ENCODE measurements around the gene RALY. TPM values are rescaled to one million over a fixed set of nuclear protein-coding genes. Genes with fewer than 3 reads are reported as not detected.
A peak's percentile ranks its signal among the peaks of the same experiment; 100 is the strongest.

RALY gene
- total and polyA plus RNA-seq, 4 experiments from 2014 or later: 112 to 218 (median 153) TPM

DNA sequence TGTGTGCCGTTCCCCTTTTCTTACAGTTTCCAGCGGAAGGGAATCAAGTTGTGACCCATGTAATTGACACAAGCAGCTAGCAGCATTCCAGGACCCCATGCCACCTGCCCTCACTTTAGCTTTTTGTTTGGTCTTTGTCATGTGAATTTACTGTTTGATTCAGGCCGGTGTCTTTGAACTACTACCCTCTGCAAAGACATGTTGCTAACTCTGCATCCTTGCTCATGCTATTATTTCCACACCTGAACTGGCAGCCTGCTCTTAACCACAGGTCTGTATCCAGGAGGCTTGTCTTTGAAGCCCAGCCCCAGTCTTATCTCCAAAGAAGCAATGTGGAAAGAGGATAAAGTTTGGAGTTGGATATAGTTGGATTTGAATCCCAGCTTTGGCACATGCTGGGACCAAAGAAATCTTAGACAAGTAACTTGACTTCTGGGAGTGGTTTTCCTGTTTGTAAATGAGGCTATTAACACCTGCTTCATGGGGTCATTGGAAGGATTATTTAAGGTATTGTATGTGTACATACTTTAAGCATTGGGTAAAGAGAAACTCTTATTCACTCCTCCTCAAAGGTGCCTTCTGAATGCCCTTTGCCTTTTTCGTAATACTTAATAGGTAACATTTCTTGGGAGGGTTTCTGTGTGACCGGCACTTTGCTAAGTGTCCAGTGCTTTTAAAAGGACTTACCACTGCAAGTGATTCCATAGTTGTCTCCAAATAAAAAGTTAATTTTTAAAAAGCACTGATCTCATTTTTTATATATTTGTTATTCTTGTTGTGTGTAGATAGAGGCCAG lies 52.4 kb downstream of the RALY start:
- POLR2A ChIA-PET (ENCODE audit: partially characterized antibody): no interaction called here
- H3K36me3 Mint-ChIP-seq: peaks cover 0 to 33% of the 10 kb centered on the region in 2 donors
- DNase-seq: no peak
- CTCF ChIA-PET (ENCODE audit: partially characterized antibody): no interaction called here
- peak overlapping the region in 5 of 7 donors; percentile 33 to 71 (median 39) for H3K27ac Mint-ChIP-seq
- H3K27me3 Mint-ChIP-seq: no peaks in the 10 kb centered on the region
- intact Hi-C loops (cut with micrococcal nuclease): no loop called here
- no peaks in the 10 kb centered on the region for H3K9me3 Mint-ChIP-seq
- Histone ChIP-seq H3K4me1 (ENCODE audit: insufficient read depth, low read length) (peaks cover 56% of the 10 kb centered on the region), H3K4me3 (ENCODE audit: low read length in 2 of 2) (no peak overlapping the region), H3K9me3 (ENCODE audit: control insufficient read depth in 1 of 2, low read length in 2 of 2) (no peaks in the 10 kb centered on the region), H3K27ac (ENCODE audit: low read depth, low read length) (no peak overlapping the region), H3K27me3 (ENCODE audit: insufficient read depth, low read length) (no peaks in the 10 kb centered on the region), H3K36me3 (ENCODE audit: insufficient read depth, low read length) (no peaks in the 10 kb centered on the region)
- H3K4me1 Mint-ChIP-seq: peaks cover 69 to 97% (median 82%) of the 10 kb centered on the region in 4 donors
- H3K4me3 Mint-ChIP-seq: no peak overlapping the region

- peaks cover 58% of the 10 kb centered on the region for H3K4me1 ChIP-seq (ENCODE audit: insufficient read depth, low read length)
Observed at GRCh38 chr20:34047010-34047687, 53.4 kb downstream of the RALY start.

GRCh38 chr20:34047917-34048316 lies 54.2 kb downstream of the RALY start:
- Mint-ChIP-seq H3K9me3 (no peaks in the 10 kb centered on the region), H3K4me1 (peaks cover 64 to 97% (median 82%) of the 10 kb centered on the region in 4 donors), H3K27me3 (no peaks in the 10 kb centered on the region), H3K27ac (peak overlapping the region in 4 of 7 donors; percentile 17 to 70 (median 42)), H3K36me3 (peaks cover 0 to 29% of the 10 kb centered on the region in 2 donors), H3K4me3 (no peak overlapping the region)
- H3K27me3 ChIP-seq (ENCODE audit: insufficient read depth, low read length): no peaks in the 10 kb centered on the region
- no peaks in the 10 kb centered on the region for H3K9me3 ChIP-seq (ENCODE audit: control insufficient read depth in 1 of 2, low read length in 2 of 2)
- intact Hi-C loops (cut with micrococcal nuclease): no loop called here
- ChIA-PET POLR2A (ENCODE audit: partially characterized antibody) (interaction anchor here (1.0 kb wide), 1 partner anchor 65 kb away, joined by 3 read pairs; no protein-coding TSS in a partner anchor), CTCF (ENCODE audit: partially characterized antibody) (no interaction called here)
- no peaks in the 10 kb centered on the region for H3K36me3 ChIP-seq (ENCODE audit: insufficient read depth, low read length)
- no peak for DNase-seq
- H3K4me1 ChIP-seq (ENCODE audit: insufficient read depth, low read length): peaks cover 62% of the 10 kb centered on the region
- no peak overlapping the region for H3K27ac ChIP-seq (ENCODE audit: low read depth, low read length)
- H3K4me3 ChIP-seq (ENCODE audit: low read length in 2 of 2): no peak overlapping the region

More at GRCh38 chr20:34047010-34047687, 53.4 kb downstream of the RALY start:
- intact Hi-C loops (cut with micrococcal nuclease): no loop called here
- H3K27me3 ChIP-seq (ENCODE audit: insufficient read depth, low read length): no peaks in the 10 kb centered on the region
- POLR2A ChIA-PET (ENCODE audit: partially characterized antibody): interaction anchor here (1.0 kb wide), 1 partner anchor 66 kb away, joined by 3 read pairs; no protein-coding TSS in a partner anchor
- H3K27ac ChIP-seq (ENCODE audit: low read depth, low read length): no peak overlapping the region
- H3K27me3 Mint-ChIP-seq: no peaks in the 10 kb centered on the region
- H3K27ac Mint-ChIP-seq: peak overlapping the region in 5 of 7 donors; percentile 2 to 53 (median 30)
- no peaks in the 10 kb centered on the region for H3K9me3 Mint-ChIP-seq
- peaks cover 63 to 97% (median 83%) of the 10 kb centered on the region in 4 donors for H3K4me1 Mint-ChIP-seq
- no peak overlapping the region for H3K4me3 Mint-ChIP-seq
- DNase-seq: no peak
- CTCF ChIA-PET (ENCODE audit: partially characterized antibody): no interaction called here
- H3K36me3 ChIP-seq (ENCODE audit: insufficient read depth, low read length): no peaks in the 10 kb centered on the region
- no peak overlapping the region for H3K4me3 ChIP-seq (ENCODE audit: low read length in 2 of 2)
- H3K9me3 ChIP-seq (ENCODE audit: control insufficient read depth in 1 of 2, low read length in 2 of 2): no peaks in the 10 kb centered on the region
- peaks cover 0 to 29% of the 10 kb centered on the region in 2 donors for H3K36me3 Mint-ChIP-seq

DNA sequence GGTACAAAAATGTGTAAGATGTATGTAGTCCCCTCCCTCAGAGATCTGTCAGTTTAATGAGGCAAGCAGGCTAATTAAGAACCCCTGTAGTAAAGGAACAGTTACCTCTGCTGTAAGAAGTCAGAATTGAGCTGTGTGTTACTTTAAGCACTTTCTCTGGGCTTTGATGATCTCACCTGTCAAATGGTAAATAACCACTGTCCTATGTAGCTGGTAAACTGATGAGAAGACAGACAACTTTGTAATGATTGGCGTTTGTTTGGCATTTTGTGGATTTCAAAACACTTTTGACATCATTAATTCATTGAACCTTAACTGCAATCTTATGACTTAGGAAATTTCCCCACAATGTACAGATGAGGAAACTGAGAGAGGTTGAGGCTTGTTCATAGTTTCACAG lies 55.7 kb downstream of the RALY start:
- H3K27ac ChIP-seq (ENCODE audit: low read depth, low read length): no peak overlapping the region
- H3K4me3 Mint-ChIP-seq: no peak overlapping the region
- no peaks in the 10 kb centered on the region for H3K36me3 ChIP-seq (ENCODE audit: insufficient read depth, low read length)
- no peaks in the 10 kb centered on the region for H3K27me3 Mint-ChIP-seq
- no peak overlapping the region for H3K4me3 ChIP-seq (ENCODE audit: low read length in 2 of 2)
- ChIA-PET CTCF (ENCODE audit: partially characterized antibody) (interaction anchor here (0.9 to 1.1 kb wide), 2 partner anchors 18 to 134 kb away, joined by 3 to 5 read pairs; no protein-coding TSS in a partner anchor), POLR2A (ENCODE audit: partially characterized antibody) (no interaction called here)
- intact Hi-C loops (cut with micrococcal nuclease): no loop called here
- H3K9me3 Mint-ChIP-seq: no peaks in the 10 kb centered on the region
- H3K36me3 Mint-ChIP-seq: peaks cover 0 to 24% of the 10 kb centered on the region in 2 donors
- peaks cover 68% of the 10 kb centered on the region for H3K4me1 ChIP-seq (ENCODE audit: insufficient read depth, low read length)
- no peaks in the 10 kb centered on the region for H3K9me3 ChIP-seq (ENCODE audit: control insufficient read depth in 1 of 2, low read length in 2 of 2)
- H3K4me1 Mint-ChIP-seq: peaks cover 64 to 97% (median 82%) of the 10 kb centered on the region in 4 donors
- peak overlapping the region in 5 of 7 donors; percentile 8 to 65 (median 56) for H3K27ac Mint-ChIP-seq
- H3K27me3 ChIP-seq (ENCODE audit: insufficient read depth, low read length): no peaks in the 10 kb centered on the region
- no peak for DNase-seq

DNA sequence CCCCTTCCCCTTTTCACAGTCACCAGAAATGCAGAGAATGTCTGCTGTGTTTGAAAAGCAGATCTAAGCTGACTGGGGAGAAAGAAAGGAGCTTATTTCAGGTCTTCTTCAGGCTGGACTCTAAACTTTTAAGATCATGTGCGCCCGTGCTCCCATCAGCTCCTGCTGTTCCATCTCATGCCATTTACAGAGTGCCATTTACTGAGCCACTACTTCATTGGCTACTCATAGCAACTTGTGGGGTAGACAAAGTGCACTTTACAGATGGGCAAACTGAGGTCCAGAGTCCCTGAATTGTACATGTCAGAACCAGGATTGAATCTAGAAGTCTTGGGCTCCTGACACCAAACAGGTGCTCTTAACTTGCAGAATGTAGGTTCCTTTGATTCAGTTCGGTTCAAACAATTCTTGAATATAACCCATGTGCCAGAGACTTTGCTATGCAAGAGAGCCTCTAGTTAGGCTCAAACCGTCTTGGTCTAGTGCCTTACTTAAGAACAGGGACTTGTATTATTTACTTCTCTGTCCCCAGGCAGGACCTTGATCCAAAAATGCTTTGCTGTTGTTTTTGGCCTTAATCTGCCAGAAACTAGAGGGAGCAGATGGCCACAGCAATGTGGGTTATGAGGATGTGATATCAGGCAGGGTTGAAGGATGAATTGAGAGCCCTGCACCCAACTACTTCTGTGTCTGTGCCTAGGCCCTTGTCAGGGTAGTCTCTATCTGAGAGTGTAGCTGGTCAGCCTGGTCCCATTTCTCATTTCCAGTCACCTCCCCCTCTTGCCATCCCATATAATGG lies 56.4 kb downstream of the RALY start:
- no peak for DNase-seq
- Histone ChIP-seq H3K4me1 (ENCODE audit: insufficient read depth, low read length) (peaks cover 69% of the 10 kb centered on the region), H3K27ac (ENCODE audit: low read depth, low read length) (no peak overlapping the region), H3K4me3 (ENCODE audit: low read length in 2 of 2) (no peak overlapping the region), H3K27me3 (ENCODE audit: insufficient read depth, low read length) (no peaks in the 10 kb centered on the region), H3K36me3 (ENCODE audit: insufficient read depth, low read length) (no peaks in the 10 kb centered on the region), H3K9me3 (ENCODE audit: control insufficient read depth in 1 of 2, low read length in 2 of 2) (no peaks in the 10 kb centered on the region)
- CTCF ChIA-PET (ENCODE audit: partially characterized antibody): interaction anchor here (1.1 kb wide), 1 partner anchor 135 kb away, joined by 3 read pairs; no protein-coding TSS in a partner anchor
- peaks cover 66 to 97% (median 85%) of the 10 kb centered on the region in 4 donors for H3K4me1 Mint-ChIP-seq
- POLR2A ChIA-PET (ENCODE audit: partially characterized antibody): no interaction called here
- peaks cover 0 to 24% of the 10 kb centered on the region in 2 donors for H3K36me3 Mint-ChIP-seq
- H3K4me3 Mint-ChIP-seq: no peak overlapping the region
- no peaks in the 10 kb centered on the region for H3K27me3 Mint-ChIP-seq
- H3K9me3 Mint-ChIP-seq: no peaks in the 10 kb centered on the region
- intact Hi-C loops (cut with micrococcal nuclease): no loop called here
- H3K27ac Mint-ChIP-seq: peak overlapping the region in 6 of 7 donors; percentile 24 to 73 (median 56)

DNA sequence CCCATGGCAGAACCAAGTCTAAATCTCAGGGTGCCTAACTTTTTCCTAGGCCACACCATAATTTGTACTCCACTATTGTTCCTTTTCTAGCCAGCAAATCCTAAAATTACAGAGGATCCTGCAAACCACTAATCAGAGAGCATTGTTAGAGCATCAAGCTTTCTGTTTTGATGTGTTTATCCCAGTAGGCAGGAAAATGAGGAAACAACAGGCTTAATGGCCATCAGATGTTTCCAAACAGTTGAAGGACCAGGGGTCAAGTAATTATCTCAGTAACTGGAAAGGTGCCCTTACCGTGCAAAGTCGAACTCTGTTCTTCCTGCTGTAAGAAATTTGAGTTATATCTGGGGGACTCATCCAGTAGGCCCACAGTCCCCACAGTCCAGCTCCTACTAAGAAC lies 58.7 kb downstream of the RALY start:
- Mint-ChIP-seq H3K27ac (peak overlapping the region in 3 of 7 donors; percentile 54 to 56 (median 55)), H3K4me1 (peaks cover 69 to 97% (median 84%) of the 10 kb centered on the region in 4 donors), H3K27me3 (no peaks in the 10 kb centered on the region), H3K4me3 (peak overlapping the region in 1 of 8 donors; percentile 55), H3K9me3 (no peaks in the 10 kb centered on the region), H3K36me3 (peaks cover 0 to 11% of the 10 kb centered on the region in 2 donors)
- CTCF ChIA-PET (ENCODE audit: partially characterized antibody): interaction anchor here (1.3 kb wide), 1 partner anchor 18 kb away, joined by 3 read pairs; no protein-coding TSS in a partner anchor
- Histone ChIP-seq H3K36me3 (ENCODE audit: insufficient read depth, low read length) (no peaks in the 10 kb centered on the region), H3K4me1 (ENCODE audit: insufficient read depth, low read length) (peaks cover 71% of the 10 kb centered on the region), H3K9me3 (ENCODE audit: control insufficient read depth in 1 of 2, low read length in 2 of 2) (no peaks in the 10 kb centered on the region), H3K4me3 (ENCODE audit: low read length in 2 of 2) (no peak overlapping the region), H3K27ac (ENCODE audit: low read depth, low read length) (no peak overlapping the region), H3K27me3 (ENCODE audit: insufficient read depth, low read length) (no peaks in the 10 kb centered on the region)
- no peak for DNase-seq
- intact Hi-C loops (cut with micrococcal nuclease): no loop called here
- POLR2A ChIA-PET (ENCODE audit: partially characterized antibody): no interaction called here
